K562 (cell line): ENCODE measurements around the gene SLC11A1. TPM values are rescaled to one million over a fixed set of nuclear protein-coding genes. Genes with fewer than 3 reads are reported as not detected.
A peak's percentile ranks its signal among the peaks of the same experiment; 100 is the strongest.

Source experiments
- ARID4B ChIP-seq: sonication (generic); formaldehyde crosslinking; IDR thresholded peaks from 2 replicates; pipeline ENCODE4 v1.8.0; 2022; ENCODE audit warnings: mild to moderate bottlenecking, missing genetic modification reagents
- ATF1 ChIP-seq, 2 experiments: fragments of 450-650 bp in 1 of 2; IDR thresholded peaks; 2 replicates each; pipeline ENCODE4 v1.6.1; 2016; ENCODE audit warnings: missing compliant biosample characterization in 1 of 2, missing genetic modification characterization in 1 of 2
- ETV6 ChIP-seq, 3 experiments: fragments of 150-350 bp in 1 of 3; sonication (generic) in 1 of 3; formaldehyde crosslinking in 1 of 3; IDR thresholded peaks; 2 replicates each; pipeline versions ENCODE4 v1.6.1 to v1.8.0; 2014 to 2022; ENCODE audit warnings: borderline replicate concordance in 2 of 3, low read depth in 2 of 3, antibody characterized with exemption in 1 of 3, low read length in 1 of 3, mild to moderate bottlenecking in 1 of 3, missing genetic modification reagents in 1 of 3
- FOXP1 ChIP-seq: sonication (generic); formaldehyde crosslinking; IDR thresholded peaks from 2 replicates; pipeline ENCODE4 v1.8.0; 2022; ENCODE audit warnings: mild to moderate bottlenecking, missing genetic modification reagents
- MAZ ChIP-seq, 2 experiments: fragments of 450-650 bp in 1 of 2; sonication (generic) in 1 of 2; formaldehyde crosslinking; IDR thresholded peaks in 1 of 2; conservative IDR thresholded peaks in 1 of 2; 2 replicates each; pipeline versions ENCODE4 v1.4.0 to v1.5.0; 2020; ENCODE audit warnings: mild to moderate bottlenecking in 1 of 2, missing genetic modification reagents in 1 of 2
- NR2C1 ChIP-seq, 2 experiments: fragments of 450-650 bp; IDR thresholded peaks; 2 replicates each; pipeline ENCODE4 v1.6.1; 2017; ENCODE audit warnings: mild to moderate bottlenecking in 2 of 2, antibody characterized with exemption in 1 of 2, inconsistent platforms in 1 of 2, missing compliant biosample characterization in 1 of 2, missing genetic modification characterization in 1 of 2
- PRPF4 ChIP-seq: fragments of 200-400 bp; formaldehyde crosslinking; IDR thresholded peaks from one replicate; pipeline ENCODE4 v1.6.1; 2017; ENCODE audit warnings: low read length, low read depth, mild to moderate bottlenecking; ENCODE audit not compliant: insufficient read depth, poor library complexity, severe bottlenecking
- RBM22 ChIP-seq: fragments of 200-400 bp; formaldehyde crosslinking; IDR thresholded peaks from 2 replicates; pipeline ENCODE4 v1.6.1; 2018; ENCODE audit warnings: low read length, low read depth; ENCODE audit not compliant: poor library complexity, severe bottlenecking
- SIN3A ChIP-seq, 2 experiments: fragments of 150-350 bp in 1 of 2; IDR thresholded peaks; 2 replicates each; pipeline ENCODE4 v1.6.1; 2011 to 2016; ENCODE audit warnings: borderline replicate concordance in 2 of 2, low read depth in 2 of 2, low read length in 2 of 2, mild to moderate bottlenecking in 2 of 2, moderate library complexity in 2 of 2; ENCODE audit not compliant: control insufficient read depth in 1 of 2
- TBP ChIP-seq: optimal IDR thresholded peaks from 2 replicates; pipeline ENCODE3; 2011; ENCODE audit warnings: low read depth, low read length, improper control_type of control experiment
- THRA ChIP-seq: fragments of 450-650 bp; IDR thresholded peaks from 2 replicates; pipeline ENCODE4 v1.6.1; 2017; ENCODE audit warnings: mild to moderate bottlenecking, moderate library complexity
- ZBTB11 ChIP-seq, 3 experiments: fragments of 200-800 bp in 1 of 3; fragments of 250-450 bp in 1 of 3; fragments of 450-650 bp in 1 of 3; sonication (Bioruptor Pico) in 1 of 3; sonication (Bioruptor generic) in 1 of 3; formaldehyde crosslinking in 1 of 3; IDR thresholded peaks; 2 replicates each; pipeline versions ENCODE4 v1.6.1 to v1.8.0; 2016 to 2022; ENCODE audit warnings: mild to moderate bottlenecking in 2 of 3, missing genetic modification characterization in 2 of 3, missing compliant biosample characterization in 1 of 3, moderate library complexity in 1 of 3
- ZNF668 ChIP-seq: fragments of 250-450 bp; sonication (Bioruptor Pico); IDR thresholded peaks from 2 replicates; pipeline ENCODE4 v1.8.0; 2022; ENCODE audit warnings: mild to moderate bottlenecking, inconsistent platforms
- polyA plus RNA-seq, 8 experiments: library from polyadenylated mRNA; depleted of rRNA in 4 of 8; stranded (reverse) in 5 of 8; unstranded in 3 of 8; fragments of >200 nt; fragmentation: Nextera tagmentation in 2 of 8; fragmentation: Illumina TruSeq in 1 of 8; extraction: Ambion mirVana in 2 of 8; extraction: Trizol in 1 of 8; gene quantifications; 2 replicates each; pipeline versions ENCODE4 v1.2.1 to v1.2.3, GENCODE V29; 2011 to 2014; ENCODE audit warnings: inconsistent platforms in 1 of 8, missing spikeins in 1 of 8
- total RNA-seq, 7 experiments: library from RNA; depleted of rRNA in 6 of 7; stranded (reverse); fragments of >200 nt in 6 of 7; fragmentation: Illumina TruSeq in 2 of 7; extraction: Trizol in 2 of 7; gene quantifications; 2 replicates each; pipeline versions ENCODE4 v1.2.1 to v1.2.3, GENCODE V29; 2011 to 2021; ENCODE audit warnings: low replicate concordance in 1 of 7

SLC11A1 gene
- total and polyA plus RNA-seq, 9 of the 15 experiments (the other 6 are each of a cell fraction or from before 2014, with no cell fraction given), result 0.35 to 1.6 (median 0.65) TPM

GRCh38 chr2:218398437-218399390 is 16.6 kb downstream of the SLC11A1 start (continued):
- TF ChIP-seq ARID4B (0 out of 2 replicates have a peak, but pooled peaks have one; percentile 9), MAZ (CRISPR knock-in tag; conservative IDR thresholded peaks at IDR 0.05 in 1 of 2, IDR thresholded peaks at IDR 0.05 in 1 of 2) (peak in 1 of 2 experiments; percentile 6; a peak in 1 of 4 replicates), RBM22 (peak; percentile 14), SIN3A (IDR thresholded peaks at IDR 0.05; ENCODE audit: borderline replicate concordance in 2 of 2, control insufficient read depth in 1 of 2, low read depth in 2 of 2, low read length in 2 of 2) (no peak), NR2C1 (IDR thresholded peaks at IDR 0.05) (no peak), NR2C1 (tag; IDR thresholded peaks at IDR 0.05) (no peak), ETV6 (IDR thresholded peaks at IDR 0.05; ENCODE audit: borderline replicate concordance in 1 of 2, low read depth in 2 of 2, low read length in 1 of 2) (no peak), ETV6 (CRISPR knock-in tag; IDR thresholded peaks at IDR 0.05; ENCODE audit: borderline replicate concordance) (0 out of 2 replicates have a peak, but pooled peaks have one; percentile 9), PRPF4 (peak; percentile 31), FOXP1 (CRISPR knock-in tag) (no peak), ZBTB11 (CRISPR knock-in tag; IDR thresholded peaks at IDR 0.05) (peak in 1 of 3 experiments; percentile 72; a peak in 2 of 6 replicates), ZNF668 (CRISPR knock-in tag) (no peak), ATF1 (CRISPR knock-in tag; IDR thresholded peaks at IDR 0.05) (no peak), ATF1 (tag; IDR thresholded peaks at IDR 0.05) (no peak), THRA (no peak), TBP (no peak)
